ENCODE results near the gene MRPS27. TPM values are rescaled to one million over a fixed set of nuclear protein-coding genes. Genes with fewer than 3 reads are reported as not detected.

MRPS27 gene
- total RNA-seq, 2 donors from 2014 or later: 42.9 to 58.8 TPM

DNA sequence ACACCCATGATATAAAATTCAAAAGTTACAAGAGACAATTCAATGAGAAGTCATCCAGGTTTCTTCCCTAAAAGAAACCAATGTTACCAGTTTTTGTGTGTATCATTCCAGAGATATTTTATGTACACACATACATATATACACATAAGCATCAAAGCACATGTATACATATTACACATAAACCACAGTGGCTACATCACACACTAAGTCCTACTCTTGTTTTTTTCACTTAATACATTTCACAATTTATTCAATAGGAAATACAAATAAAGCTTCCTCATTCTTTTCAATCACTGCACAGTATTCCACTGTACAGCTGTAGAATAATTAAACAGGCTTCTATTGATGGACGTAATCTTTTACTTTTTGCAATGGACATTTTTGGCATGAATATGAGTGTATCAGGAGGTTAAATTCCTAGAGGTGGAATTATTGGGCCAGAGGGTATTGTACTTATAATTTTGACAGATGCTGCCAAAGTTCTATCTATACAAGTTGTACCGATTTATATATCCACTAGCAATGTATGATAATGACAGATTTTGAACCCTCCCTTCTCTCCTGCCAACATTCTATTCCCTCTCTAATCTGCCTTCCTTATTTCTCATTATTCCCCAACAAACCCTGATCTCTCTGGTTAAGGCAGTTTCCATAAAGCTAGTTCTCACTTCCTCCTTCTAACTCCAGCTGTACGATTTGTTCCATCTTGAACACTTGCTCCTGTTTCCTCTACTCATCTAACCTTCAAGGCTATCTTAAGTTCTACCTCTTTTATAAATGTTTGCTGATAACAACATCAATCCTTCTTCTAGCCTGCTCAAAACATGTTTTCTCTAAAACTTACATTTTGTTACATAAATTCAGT is 35.2 kb downstream of the MRPS27 start:
- TF ChIP-seq CTCF (IDR thresholded peaks at IDR 0.05): no peak
- H3K4me3 ChIP-seq: no peak overlapping the region
- DNase-seq (ENCODE audit: low spot score) (no peak), ATAC-seq (ENCODE audit: insufficient number of reproducible peaks, low FRiP score, low read depth) (no peak)
- H3K9me3 ChIP-seq: no peaks in the 10 kb centered on the region
- H3K4me1 ChIP-seq (ENCODE audit: control insufficient read depth in 1 of 2, low read depth in 2 of 2): peaks cover 23 to 48% of the 10 kb centered on the region in 2 donors
- H3K27ac ChIP-seq: no peak overlapping the region
- H3K36me3 ChIP-seq: no peaks in the 10 kb centered on the region
- no peaks in the 10 kb centered on the region for H3K27me3 ChIP-seq (replicated peaks; ENCODE audit: insufficient read depth)

DNA sequence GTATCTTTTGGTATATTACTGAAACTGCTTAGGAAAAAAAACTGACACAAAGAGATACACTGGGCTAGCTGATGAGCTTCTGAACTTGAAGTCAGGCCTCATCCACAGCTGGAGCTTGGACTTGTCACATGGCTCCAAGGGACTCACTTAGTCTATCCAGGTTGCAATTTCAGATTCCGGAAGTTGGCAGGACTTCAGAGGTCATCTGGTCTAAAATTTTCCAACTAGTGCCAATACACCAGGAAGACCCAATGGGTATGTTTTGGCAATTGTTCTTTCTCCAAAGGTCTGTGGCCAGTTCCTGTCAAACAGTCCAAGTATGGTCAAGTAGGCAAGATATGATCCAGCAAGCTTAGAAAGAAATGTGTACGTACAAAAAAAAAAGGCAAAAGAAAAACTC is 36.7 kb downstream of the MRPS27 start:
- H3K36me3 ChIP-seq: no peaks in the 10 kb centered on the region
- no peak overlapping the region for H3K4me3 ChIP-seq
- H3K9me3 ChIP-seq: no peaks in the 10 kb centered on the region
- peak overlapping the region in 1 of 2 donors; percentile 65 for H3K27ac ChIP-seq
- H3K27me3 ChIP-seq (replicated peaks; ENCODE audit: insufficient read depth): no peaks in the 10 kb centered on the region
- H3K4me1 ChIP-seq (ENCODE audit: control insufficient read depth in 1 of 2, low read depth in 2 of 2): peaks cover 18 to 36% of the 10 kb centered on the region in 2 donors
- DNase-seq (ENCODE audit: low spot score): no peak
- no peak for TF ChIP-seq CTCF (IDR thresholded peaks at IDR 0.05)
- ATAC-seq (ENCODE audit: insufficient number of reproducible peaks, low FRiP score, low read depth): no peak

GRCh38 chr5:72282878-72283277 is 37.2 kb downstream of the MRPS27 start:
- peak overlapping the region in 1 of 2 donors; percentile 65 for H3K27ac ChIP-seq
- H3K4me1 ChIP-seq (ENCODE audit: control insufficient read depth in 1 of 2, low read depth in 2 of 2): peaks cover 18 to 34% of the 10 kb centered on the region in 2 donors
- TF ChIP-seq CTCF (IDR thresholded peaks at IDR 0.05): no peak
- ATAC-seq (ENCODE audit: insufficient number of reproducible peaks, low FRiP score, low read depth): no peak
- H3K9me3 ChIP-seq: no peaks in the 10 kb centered on the region
- H3K36me3 ChIP-seq: no peaks in the 10 kb centered on the region
- DNase-seq (ENCODE audit: low spot score): no peak
- no peaks in the 10 kb centered on the region for H3K27me3 ChIP-seq (replicated peaks; ENCODE audit: insufficient read depth)
- no peak overlapping the region for H3K4me3 ChIP-seq

- no peaks in the 10 kb centered on the region for H3K36me3 ChIP-seq
- no peak overlapping the region for H3K4me3 ChIP-seq
- H3K27ac ChIP-seq: peak overlapping the region; percentile 63 to 65
- TF ChIP-seq CTCF (IDR thresholded peaks at IDR 0.05): no peak
- no peaks in the 10 kb centered on the region for H3K27me3 ChIP-seq (replicated peaks; ENCODE audit: insufficient read depth)
- H3K4me1 ChIP-seq (ENCODE audit: control insufficient read depth in 1 of 2, low read depth in 2 of 2): peaks cover 18 to 34% of the 10 kb centered on the region in 2 donors
- ATAC-seq (ENCODE audit: insufficient number of reproducible peaks, low FRiP score, low read depth): no peak
- DNase-seq (ENCODE audit: low spot score): no peak
- H3K9me3 ChIP-seq: no peaks in the 10 kb centered on the region
Measured at GRCh38 chr5:72281764-72282499, 38.1 kb downstream of the MRPS27 start.

DNA sequence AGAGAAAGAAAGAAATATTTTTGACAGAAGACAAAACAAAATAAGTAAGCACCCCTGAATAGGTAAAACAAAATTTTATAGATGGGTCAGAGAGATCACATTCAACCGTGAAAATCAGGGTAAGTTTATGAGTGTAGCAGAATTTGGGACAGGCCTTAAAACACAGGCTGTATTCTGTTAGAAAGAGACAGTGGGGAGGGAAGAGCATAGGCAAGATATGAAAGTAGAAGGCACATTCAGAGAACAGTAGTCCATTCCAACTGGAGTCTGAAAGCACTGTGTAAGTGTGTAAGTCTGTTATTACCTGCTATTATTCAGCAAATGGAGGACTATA is 38.6 kb downstream of the MRPS27 start:
- DNase-seq (ENCODE audit: low spot score): no peak
- TF ChIP-seq CTCF (IDR thresholded peaks at IDR 0.05): no peak
- Histone ChIP-seq H3K4me3 (no peak overlapping the region), H3K27me3 (replicated peaks; ENCODE audit: insufficient read depth) (no peaks in the 10 kb centered on the region), H3K4me1 (ENCODE audit: control insufficient read depth in 1 of 2, low read depth in 2 of 2) (peaks cover 18 to 34% of the 10 kb centered on the region in 2 donors), H3K36me3 (no peaks in the 10 kb centered on the region), H3K9me3 (no peaks in the 10 kb centered on the region), H3K27ac (peak overlapping the region; percentile 63 to 65)
- ATAC-seq (ENCODE audit: insufficient number of reproducible peaks, low FRiP score, low read depth): no peak
